NCI-H2081 (cell line): ENCODE data around the gene BICRA.
"Not testable (repeated sequence)": the region's sequence is repeated elsewhere in the genome, so short reads cannot be mapped to it uniquely, and the experiment has no call there.

Experiments
- DNase-seq, 2 experiments: peaks; one replicate each; lab custom pipeline; 2025; lab: John Stamatoyannopoulos, UW

Gene BICRA

GRCh38 chr19:47716270-47716937, 107.5 kb downstream of the BICRA start:
- no peak for DNase-seq

GRCh38 chr19:47718415-47719046, 109.6 kb downstream of the BICRA start:
- not testable (repeated sequence) for DNase-seq

GRCh38 chr19:47719047-47719859, 110.3 kb downstream of the BICRA start:
- DNase-seq, result no peak

GRCh38 chr19:47720669-47721422, 111.9 kb downstream of the BICRA start:
- no peak for DNase-seq

GRCh38 chr19:47723581-47723940, 114.6 kb downstream of the BICRA start:
- DNase-seq, result no peak

- DNase-seq, result no peak
Measured at GRCh38 chr19:47725759-47726401, 116.9 kb downstream of the BICRA start.

- no peak for DNase-seq
Measured at GRCh38 chr19:47726467-47726866, 117.5 kb downstream of the BICRA start.

GRCh38 chr19:47728295-47728694, 119.4 kb downstream of the BICRA start:
- DNase-seq, result not testable (repeated sequence)

- no peak for DNase-seq
Measured at GRCh38 chr19:47729468-47729798, 120.5 kb downstream of the BICRA start.

GRCh38 chr19:47729799-47730520, 121.0 kb downstream of the BICRA start:
- DNase-seq, result peak in 1 of 2 experiments; percentile 20

GRCh38 chr19:47730521-47730889, 121.6 kb downstream of the BICRA start:
- no peak for DNase-seq

GRCh38 chr19:47730910-47731309, 122.0 kb downstream of the BICRA start:
- DNase-seq, result no peak

GRCh38 chr19:47735131-47735530, 126.2 kb downstream of the BICRA start:
- DNase-seq, result no peak

GRCh38 chr19:47740866-47741519, 132.1 kb downstream of the BICRA start:
- no peak for DNase-seq

- DNase-seq, result no peak
Measured at GRCh38 chr19:47741544-47742140, 132.7 kb downstream of the BICRA start.

GRCh38 chr19:47742634-47743033, 133.7 kb downstream of the BICRA start:
- DNase-seq, result no peak

GRCh38 chr19:47745010-47745901, 136.3 kb downstream of the BICRA start, which contains the start of gene NOP53:
Gene NOP53 (plus strand): TSS chr19:47745546. CDS start chr19:47745560, 14 bp downstream.
- peak; percentile 95 to 98 for DNase-seq

GRCh38 chr19:47746129-47746528, 137.2 kb downstream of the BICRA start:
- not testable (repeated sequence) for DNase-seq

GRCh38 chr19:47749326-47749725, 140.4 kb downstream of the BICRA start:
- DNase-seq, result no peak
